ENCODE measurements around the gene C16orf74. TPM values are rescaled to one million over a fixed set of nuclear protein-coding genes. Genes with fewer than 3 reads are reported as not detected.

Gene C16orf74
- total RNA-seq, 2 donors from 2014 or later = 1.2 TPM; not detected in 1

GRCh38 chr16:85688586-85689284, 62.2 kb downstream of the C16orf74 start, which contains the start of gene GINS2:
GINS2 (minus strand) TSS chr16:85688954; CDS start chr16:85688898, 56 bp downstream.
- H3K4me3 Mint-ChIP-seq = peak within 1 kb of the TSS; percentile 89 to 91
- peak; percentile 93 to 94 for DNase-seq

GRCh38 chr16:85687651-85688471, 63.0 kb downstream of the C16orf74 start:
- DNase-seq = no peak
- Mint-ChIP-seq H3K4me3 (peak overlapping the region; percentile 89 to 91), H3K9me3 (no peaks in the 10 kb centered on the region)

More at GRCh38 chr16:85688586-85689284, 62.2 kb downstream of the C16orf74 start, which contains the start of gene GINS2:
- Mint-ChIP-seq H3K27ac (no peak within 1 kb of the TSS), H3K9me3 (no peaks in the 10 kb centered on the region), H3K36me3 (ENCODE audit: insufficient read depth in 2 of 2) (peaks cover 2 to 13% of the 10 kb centered on the region in 2 donors), H3K4me1 (ENCODE audit: low read depth) (peaks cover 22% of the 10 kb centered on the region), H3K27me3 (ENCODE audit: low read depth) (peaks cover 9% of the 10 kb centered on the region)
- peak; percentile 99 to 100 for ATAC-seq (replicated peaks in 1 of 2)

GRCh38 chr16:85686912-85687591, 63.8 kb downstream of the C16orf74 start:
- Mint-ChIP-seq H3K4me1 (ENCODE audit: low read depth) (peaks cover 33% of the 10 kb centered on the region), H3K9me3 (no peaks in the 10 kb centered on the region), H3K27ac (no peak overlapping the region), H3K4me3 (peak overlapping the region; percentile 89 to 91), H3K27me3 (ENCODE audit: low read depth) (peaks cover 9% of the 10 kb centered on the region), H3K36me3 (ENCODE audit: insufficient read depth in 2 of 2) (peaks cover 7 to 22% of the 10 kb centered on the region in 2 donors)
- peak in 1 of 2 donors; percentile 8 for ATAC-seq (replicated peaks in 1 of 2)
- peak; percentile 16 to 45 for DNase-seq

More at GRCh38 chr16:85687651-85688471, 63.0 kb downstream of the C16orf74 start:
- H3K36me3 Mint-ChIP-seq (ENCODE audit: insufficient read depth in 2 of 2) = peaks cover 7 to 22% of the 10 kb centered on the region in 2 donors
- H3K27me3 Mint-ChIP-seq (ENCODE audit: low read depth) = peaks cover 9% of the 10 kb centered on the region
- ATAC-seq (replicated peaks in 1 of 2) = no peak
- peaks cover 31% of the 10 kb centered on the region for H3K4me1 Mint-ChIP-seq (ENCODE audit: low read depth)
- no peak overlapping the region for H3K27ac Mint-ChIP-seq

DNA sequence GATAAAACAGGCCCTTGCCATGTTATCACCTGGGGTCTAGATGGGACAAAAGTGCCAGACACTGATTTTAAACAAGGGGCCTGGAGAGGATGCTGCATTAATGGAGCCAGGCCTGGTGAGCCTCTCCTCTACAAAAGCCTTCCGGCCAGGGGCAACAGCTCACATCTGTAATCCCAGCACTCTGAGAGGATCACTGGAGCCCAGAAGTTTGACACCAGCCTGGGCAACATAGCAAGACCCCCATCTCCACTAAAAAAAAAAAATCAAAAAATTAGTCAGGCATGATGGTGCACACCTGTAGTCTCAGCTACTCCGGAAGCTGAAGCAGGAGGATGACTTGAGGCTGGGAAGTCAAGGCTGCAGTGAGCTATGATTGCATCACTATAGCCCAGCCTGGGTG, 65.6 kb downstream of the C16orf74 start:
- H3K36me3 Mint-ChIP-seq (ENCODE audit: insufficient read depth in 2 of 2) = peaks cover 10 to 30% of the 10 kb centered on the region in 2 donors
- no peak overlapping the region for H3K27ac Mint-ChIP-seq
- H3K4me1 Mint-ChIP-seq (ENCODE audit: low read depth) = peaks cover 39% of the 10 kb centered on the region
- DNase-seq (no peak), ATAC-seq (replicated peaks in 1 of 2) (no peak)
- no peaks in the 10 kb centered on the region for H3K9me3 Mint-ChIP-seq
- H3K27me3 Mint-ChIP-seq (ENCODE audit: low read depth) = peaks cover 3% of the 10 kb centered on the region
- H3K4me3 Mint-ChIP-seq = no peak overlapping the region

DNA sequence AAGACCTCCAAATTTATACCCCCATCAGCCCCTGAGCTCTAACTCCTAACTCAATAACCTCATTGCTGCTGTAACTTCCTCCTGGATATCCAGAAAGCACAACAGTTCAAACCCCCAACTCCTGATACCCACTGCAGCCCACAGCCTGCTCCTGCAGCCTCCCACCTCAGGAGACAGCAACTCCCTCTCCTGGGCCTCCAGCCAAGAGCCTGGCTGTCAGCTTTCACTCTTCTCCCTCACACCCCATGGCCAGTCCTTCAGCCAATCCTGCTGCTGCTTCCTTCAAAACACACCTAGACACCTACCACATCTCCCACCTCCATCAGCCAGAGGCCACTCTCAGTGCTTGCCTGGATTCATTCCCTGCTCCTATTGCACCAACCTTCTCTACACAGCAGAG, 67.5 kb downstream of the C16orf74 start:
- Mint-ChIP-seq H3K27ac (no peak overlapping the region), H3K4me3 (no peak overlapping the region), H3K9me3 (no peaks in the 10 kb centered on the region), H3K27me3 (ENCODE audit: low read depth) (no peaks in the 10 kb centered on the region), H3K4me1 (ENCODE audit: low read depth) (peaks cover 39% of the 10 kb centered on the region), H3K36me3 (ENCODE audit: insufficient read depth in 2 of 2) (peaks cover 10 to 35% of the 10 kb centered on the region in 2 donors)
- ATAC-seq (replicated peaks in 1 of 2) = no peak
- no peak for DNase-seq

- H3K36me3 Mint-ChIP-seq (ENCODE audit: insufficient read depth in 2 of 2) = peaks cover 10 to 32% of the 10 kb centered on the region in 2 donors
- H3K9me3 Mint-ChIP-seq = no peaks in the 10 kb centered on the region
- ATAC-seq (replicated peaks in 1 of 2) = no peak
These were observed 68.4 kb downstream of the C16orf74 start for GRCh38 chr16:85682516-85682915.

DNA sequence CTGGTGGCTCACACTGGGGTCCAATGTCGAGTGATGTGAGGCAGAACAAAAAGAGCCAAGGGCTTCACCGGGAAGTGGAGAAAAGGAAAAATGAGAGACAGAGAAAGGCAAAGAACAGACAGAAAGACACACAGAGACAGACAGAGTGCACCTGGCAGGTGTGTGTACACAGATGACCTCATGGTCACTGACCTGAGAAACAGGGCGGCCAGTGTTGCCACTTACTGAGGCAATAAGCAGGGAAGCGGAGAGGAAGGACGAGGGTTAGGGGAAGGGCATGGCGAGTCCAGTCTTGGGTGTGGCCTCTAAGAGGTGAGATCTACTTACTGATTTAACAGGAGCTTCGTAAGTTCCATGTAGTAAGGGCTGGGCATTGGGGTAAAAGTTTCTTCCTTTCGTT, 69.6 kb downstream of the C16orf74 start:
- DNase-seq (no peak), ATAC-seq (replicated peaks in 1 of 2) (no peak)
- Mint-ChIP-seq H3K4me3 (no peak overlapping the region), H3K27me3 (ENCODE audit: low read depth) (no peaks in the 10 kb centered on the region), H3K4me1 (ENCODE audit: low read depth) (peaks cover 28% of the 10 kb centered on the region), H3K36me3 (ENCODE audit: insufficient read depth in 2 of 2) (peaks cover 9 to 28% of the 10 kb centered on the region in 2 donors), H3K9me3 (no peaks in the 10 kb centered on the region), H3K27ac (no peak overlapping the region)

More at GRCh38 chr16:85682516-85682915, 68.4 kb downstream of the C16orf74 start:
- Mint-ChIP-seq H3K4me3 (no peak overlapping the region), H3K4me1 (ENCODE audit: low read depth) (peaks cover 37% of the 10 kb centered on the region), H3K27me3 (ENCODE audit: low read depth) (no peaks in the 10 kb centered on the region), H3K27ac (no peak overlapping the region)
- no peak for DNase-seq

DNA sequence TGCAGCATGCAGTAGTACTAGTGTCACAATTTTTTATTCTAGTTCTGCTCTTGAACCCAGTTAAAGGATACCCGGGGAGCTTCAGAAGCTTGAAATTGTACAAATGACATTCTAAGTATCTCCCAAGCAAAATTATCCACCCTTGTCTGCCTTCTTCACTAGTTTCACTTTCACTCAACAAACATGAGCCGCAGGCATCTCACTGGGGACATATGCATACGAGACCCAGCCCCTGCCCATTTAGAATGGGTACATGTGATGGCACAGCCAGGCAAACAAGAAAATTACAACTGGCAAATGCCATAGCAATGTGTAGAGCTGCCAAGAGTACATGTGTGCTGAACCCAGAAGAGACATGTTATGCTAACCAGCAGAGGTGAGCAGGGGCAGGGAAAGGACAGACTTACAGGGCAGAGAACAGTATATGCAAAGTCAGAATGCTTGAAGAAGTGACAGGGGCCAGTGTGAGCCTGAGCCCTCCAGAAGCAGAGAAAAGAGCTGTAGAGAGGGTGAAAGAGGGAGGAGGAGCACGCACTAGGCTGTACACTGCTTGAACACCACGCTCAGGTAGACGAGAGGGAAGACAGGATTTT, 70.4 kb downstream of the C16orf74 start:
- H3K36me3 Mint-ChIP-seq (ENCODE audit: insufficient read depth in 2 of 2) = peaks cover 10 to 28% of the 10 kb centered on the region in 2 donors
- no peak overlapping the region for H3K4me3 Mint-ChIP-seq
- H3K27ac Mint-ChIP-seq = peak overlapping the region; percentile 5
- DNase-seq (no peak), ATAC-seq (replicated peaks in 1 of 2) (peak in 1 of 2 donors; percentile 19)
- H3K9me3 Mint-ChIP-seq = no peaks in the 10 kb centered on the region
- H3K4me1 Mint-ChIP-seq (ENCODE audit: low read depth) = peaks cover 23% of the 10 kb centered on the region
- no peaks in the 10 kb centered on the region for H3K27me3 Mint-ChIP-seq (ENCODE audit: low read depth)

DNA sequence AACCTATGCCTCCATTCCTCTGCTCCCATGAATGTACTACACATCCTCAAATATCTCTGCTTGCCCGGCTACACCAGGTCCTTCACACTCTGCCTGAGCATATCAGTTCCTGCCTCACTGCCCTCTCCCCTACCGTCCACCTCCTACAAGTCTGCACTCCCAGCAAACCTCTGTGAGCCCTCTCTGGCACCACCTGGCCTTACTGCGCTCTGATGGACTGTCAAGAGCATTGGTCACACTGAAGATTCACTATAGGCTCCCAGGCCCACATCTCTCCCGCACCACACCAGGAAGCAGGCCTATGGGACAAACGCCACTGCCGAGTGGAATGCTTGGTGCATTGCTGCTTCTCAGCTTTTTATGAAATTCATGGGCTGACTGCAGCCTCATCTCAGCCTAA, 71.0 kb downstream of the C16orf74 start:
- ATAC-seq (replicated peaks in 1 of 2) = no peak
- Mint-ChIP-seq H3K27ac (no peak overlapping the region), H3K36me3 (ENCODE audit: insufficient read depth in 2 of 2) (peaks cover 13 to 32% of the 10 kb centered on the region in 2 donors), H3K4me3 (no peak overlapping the region), H3K9me3 (no peaks in the 10 kb centered on the region), H3K4me1 (ENCODE audit: low read depth) (peaks cover 23% of the 10 kb centered on the region), H3K27me3 (ENCODE audit: low read depth) (no peaks in the 10 kb centered on the region)
- DNase-seq = no peak

DNA sequence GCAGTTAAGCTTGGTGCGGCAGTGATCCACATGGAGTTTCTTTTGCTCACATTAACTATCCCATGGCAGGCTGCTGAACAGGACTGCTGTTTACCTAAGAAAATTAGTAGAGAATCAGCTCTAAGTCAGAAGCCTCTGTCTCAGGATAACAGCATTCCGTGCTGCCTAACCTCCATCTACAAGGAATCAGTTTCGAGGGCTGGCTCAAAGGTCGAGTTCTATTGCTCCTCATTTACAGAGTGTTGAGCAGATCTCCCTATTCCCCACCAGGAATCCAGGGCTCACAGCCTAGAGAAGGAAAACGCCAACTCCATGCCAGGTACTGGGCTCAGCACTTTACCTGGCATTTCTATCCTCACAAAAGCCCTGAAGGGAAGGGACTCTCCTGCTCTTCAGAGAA, 72.1 kb downstream of the C16orf74 start:
- no peak overlapping the region for H3K27ac Mint-ChIP-seq
- no peaks in the 10 kb centered on the region for H3K9me3 Mint-ChIP-seq
- peaks cover 23% of the 10 kb centered on the region for H3K4me1 Mint-ChIP-seq (ENCODE audit: low read depth)
- no peak for ATAC-seq (replicated peaks in 1 of 2)
- DNase-seq = no peak
- no peak overlapping the region for H3K4me3 Mint-ChIP-seq
- no peaks in the 10 kb centered on the region for H3K27me3 Mint-ChIP-seq (ENCODE audit: low read depth)
- H3K36me3 Mint-ChIP-seq (ENCODE audit: insufficient read depth in 2 of 2) = peaks cover 13 to 37% of the 10 kb centered on the region in 2 donors

DNA sequence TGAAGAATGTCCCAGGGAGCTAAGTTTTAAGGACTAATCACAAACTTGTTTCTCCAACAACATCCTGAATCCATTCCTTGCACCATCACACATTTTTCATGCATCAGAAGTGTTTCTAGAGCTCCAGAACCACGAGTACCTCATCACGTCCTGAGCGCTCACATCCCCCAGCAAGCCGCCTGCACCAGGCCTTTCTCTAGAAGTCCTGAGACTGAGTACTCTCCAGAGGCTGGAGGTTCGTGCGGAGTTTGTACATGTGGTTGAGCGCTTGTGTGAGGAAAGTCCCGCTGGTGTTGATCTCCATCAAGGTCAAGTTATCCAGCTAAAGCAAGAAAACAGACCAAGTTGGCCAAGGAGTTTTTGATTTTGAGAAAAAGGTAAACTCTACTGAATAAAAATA, 72.9 kb downstream of the C16orf74 start:
- H3K36me3 Mint-ChIP-seq (ENCODE audit: insufficient read depth in 2 of 2) = peaks cover 8 to 31% of the 10 kb centered on the region in 2 donors
- no peak overlapping the region for H3K4me3 Mint-ChIP-seq
- no peaks in the 10 kb centered on the region for H3K9me3 Mint-ChIP-seq
- peaks cover 15% of the 10 kb centered on the region for H3K4me1 Mint-ChIP-seq (ENCODE audit: low read depth)
- no peaks in the 10 kb centered on the region for H3K27me3 Mint-ChIP-seq (ENCODE audit: low read depth)
- H3K27ac Mint-ChIP-seq = no peak overlapping the region
- DNase-seq (no peak), ATAC-seq (replicated peaks in 1 of 2) (no peak)

DNA sequence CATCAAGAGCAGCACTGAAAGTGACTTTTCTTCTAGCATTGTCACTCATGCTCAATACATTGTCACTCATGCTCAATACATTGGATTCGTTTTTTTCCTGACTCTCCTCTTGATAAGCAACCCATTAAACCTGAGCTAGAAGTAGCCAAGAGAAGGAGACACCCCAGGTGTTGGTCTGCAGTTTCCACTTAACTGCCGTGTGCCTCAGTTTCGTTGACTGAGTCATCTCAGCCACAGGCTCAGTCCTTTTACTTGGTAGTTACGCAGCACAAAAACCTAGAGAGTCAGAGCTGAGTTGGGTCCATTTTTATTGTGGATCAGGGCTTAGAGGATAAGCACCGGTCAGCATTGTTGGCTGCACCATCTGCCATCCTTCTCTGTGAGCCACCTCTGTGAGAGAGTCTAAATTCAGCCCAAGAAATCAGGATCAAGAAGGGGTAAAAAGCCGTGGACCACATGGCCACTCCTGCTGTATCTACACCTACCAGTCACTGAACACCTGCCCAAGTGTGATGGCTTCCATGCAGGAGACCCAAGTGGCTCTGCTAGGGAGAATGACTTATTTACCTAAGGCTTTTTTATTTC, 73.4 kb downstream of the C16orf74 start:
- ATAC-seq (replicated peaks in 1 of 2) (peak in 1 of 2 donors; percentile 22), DNase-seq (no peak)
- peaks cover 8 to 33% of the 10 kb centered on the region in 2 donors for H3K36me3 Mint-ChIP-seq (ENCODE audit: insufficient read depth in 2 of 2)
- H3K4me1 Mint-ChIP-seq (ENCODE audit: low read depth) = peaks cover 11% of the 10 kb centered on the region
- H3K27ac Mint-ChIP-seq = no peak overlapping the region
- no peaks in the 10 kb centered on the region for H3K27me3 Mint-ChIP-seq (ENCODE audit: low read depth)
- H3K4me3 Mint-ChIP-seq = no peak overlapping the region
- no peaks in the 10 kb centered on the region for H3K9me3 Mint-ChIP-seq
